ES-I3 (cell line): ENCODE results near the gene ACSF3.
A peak's percentile ranks its signal among the peaks of the same experiment; 100 is the strongest.

Experiments used
- H3K36me3 ChIP-seq: 2 replicates; pipeline ENCODE4 v1.6.1; 2013; ENCODE audit warnings: mild to moderate bottlenecking, low read length, control low read depth, moderate library complexity; ENCODE audit not compliant: insufficient read depth
- H3K4me1 ChIP-seq: 2 replicates; pipeline ENCODE4 v1.6.1; 2013; ENCODE audit warnings: mild to moderate bottlenecking, control low read depth, low read length; ENCODE audit not compliant: insufficient read depth
- H3K9ac ChIP-seq: 2 replicates; pipeline ENCODE4 v1.6.1; 2013; ENCODE audit warnings: low read depth, mild to moderate bottlenecking, low read length, moderate library complexity
- H3K9me3 ChIP-seq: 2 replicates; pipeline ENCODE4 v1.6.1; 2013; ENCODE audit warnings: mild to moderate bottlenecking, low read length, moderate library complexity; ENCODE audit not compliant: control insufficient read depth, insufficient read depth

Gene ACSF3

GRCh38 chr16:89093602-89094251 lies at the start of gene ACSF3:
Gene ACSF3, plus strand, starts transcription at chr16:89093852. Its CDS starts 6,830 bp downstream, at chr16:89100682.
- Histone ChIP-seq H3K4me1 (peaks cover 14% of the 10 kb centered on the region), H3K9me3 (no peaks in the 10 kb centered on the region), H3K36me3 (no peaks in the 10 kb centered on the region), H3K9ac (peak within 1 kb of the TSS; percentile 84)

- Histone ChIP-seq H3K9ac (no peak overlapping the region), H3K36me3 (no peaks in the 10 kb centered on the region), H3K4me1 (no peaks in the 10 kb centered on the region; the same call in 1 of the 2 replicates), H3K9me3 (no peaks in the 10 kb centered on the region)
Observed at GRCh38 chr16:89044418-89045180, 49.1 kb upstream of the ACSF3 start.

GRCh38 chr16:89045181-89045815 lies 48.4 kb upstream of the ACSF3 start:
- Histone ChIP-seq H3K9ac (no peak overlapping the region), H3K9me3 (no peaks in the 10 kb centered on the region), H3K4me1 (no peaks in the 10 kb centered on the region; the same call in 1 of the 2 replicates), H3K36me3 (no peaks in the 10 kb centered on the region)

DNA sequence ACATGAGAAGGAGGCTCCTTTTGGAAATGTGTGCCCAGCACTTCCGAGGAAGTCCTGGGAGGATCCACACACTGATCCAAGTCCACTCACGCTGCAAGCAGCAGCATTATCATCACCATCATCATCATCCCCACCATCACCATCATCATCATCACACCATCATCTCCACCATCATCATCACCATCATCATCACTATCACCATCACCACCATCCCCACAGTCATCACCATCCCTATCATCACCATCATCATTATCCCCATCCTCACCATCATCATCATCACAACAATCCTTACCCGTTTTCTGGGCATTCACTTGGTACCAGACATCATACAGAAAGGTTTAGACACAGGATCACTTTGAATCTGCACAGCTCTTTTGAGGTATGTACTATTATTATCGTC lies 47.8 kb upstream of the ACSF3 start:
- no peak overlapping the region for H3K9ac ChIP-seq
- H3K36me3 ChIP-seq, result no peaks in the 10 kb centered on the region
- H3K4me1 ChIP-seq, result no peaks in the 10 kb centered on the region; the same call in 1 of the 2 replicates
- no peaks in the 10 kb centered on the region for H3K9me3 ChIP-seq

- Histone ChIP-seq H3K36me3 (no peaks in the 10 kb centered on the region), H3K9me3 (no peaks in the 10 kb centered on the region), H3K4me1 (no peaks in the 10 kb centered on the region; the same call in 1 of the 2 replicates), H3K9ac (no peak overlapping the region)
Observed at GRCh38 chr16:89046491-89046890, 47.2 kb upstream of the ACSF3 start.

DNA sequence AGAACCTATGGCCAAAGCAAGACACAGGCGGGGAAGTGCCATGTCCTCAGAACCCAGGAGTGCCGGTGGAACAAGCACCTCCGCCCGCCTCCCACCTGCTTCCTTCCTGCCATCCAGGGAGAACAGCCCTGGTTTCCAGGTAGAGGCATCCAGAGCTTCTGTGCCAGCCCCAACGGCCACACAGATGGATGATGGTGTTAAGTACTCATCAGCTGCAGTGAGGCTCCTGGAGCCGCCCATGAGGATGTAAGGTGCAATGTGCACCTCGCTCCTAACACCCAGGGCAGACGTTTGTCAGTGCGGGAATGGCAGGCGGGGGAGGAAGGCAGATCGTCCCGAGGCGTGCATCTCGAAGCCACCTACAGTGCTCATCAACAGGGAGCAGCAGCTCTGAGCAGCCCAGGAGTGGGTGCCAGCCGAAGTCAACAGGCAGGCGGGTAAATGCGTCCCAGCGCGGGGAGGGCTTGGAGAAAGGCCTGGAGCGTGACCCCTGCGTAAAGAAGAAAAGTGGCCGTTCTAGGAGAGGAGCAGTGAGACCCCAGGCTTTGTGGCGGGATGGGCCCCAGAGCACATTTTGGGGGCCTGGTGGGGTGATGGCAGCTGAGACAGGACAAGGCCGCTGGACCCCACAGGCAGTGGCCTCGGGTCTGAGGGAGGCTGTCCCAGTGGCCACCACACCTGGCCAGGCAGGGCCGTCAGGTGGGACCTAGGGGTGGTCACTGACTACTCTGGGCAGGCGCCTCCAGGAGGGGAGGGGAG lies 46.1 kb upstream of the ACSF3 start:
- Histone ChIP-seq H3K9me3 (no peaks in the 10 kb centered on the region), H3K4me1 (no peaks in the 10 kb centered on the region; the same call in 1 of the 2 replicates), H3K36me3 (no peaks in the 10 kb centered on the region), H3K9ac (no peak overlapping the region)

DNA sequence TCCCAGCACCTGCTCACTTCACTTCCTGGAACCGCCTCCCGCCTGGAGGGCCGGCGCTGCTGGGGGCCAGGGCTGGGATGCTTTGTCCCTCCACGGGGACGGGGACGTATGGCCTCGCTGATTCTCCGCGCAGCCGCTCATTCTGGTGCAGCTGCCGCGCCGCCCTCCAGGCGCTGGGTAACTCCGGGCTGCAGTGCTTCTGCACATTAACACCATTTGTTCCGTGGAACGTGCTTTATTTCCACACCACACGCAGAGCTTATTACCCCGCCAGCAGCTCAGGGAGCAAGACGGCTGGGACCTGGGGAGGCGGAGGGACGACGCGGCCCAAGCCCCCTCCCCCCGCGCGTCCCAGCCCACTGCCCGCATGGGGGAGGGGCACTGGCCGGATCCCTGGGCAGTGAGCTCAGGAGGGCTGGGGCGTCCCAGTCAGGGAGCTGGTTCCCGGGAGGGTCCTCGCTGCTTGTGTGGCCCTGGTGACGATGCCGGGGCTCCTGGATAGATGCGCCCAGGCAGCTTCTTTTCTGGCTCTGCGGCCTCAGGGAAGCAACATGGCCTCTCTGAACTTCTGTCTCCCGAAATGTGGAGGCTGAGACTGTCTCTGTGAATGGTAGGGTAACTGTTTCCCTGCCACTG lies 45.4 kb upstream of the ACSF3 start:
- Histone ChIP-seq H3K9me3 (no peaks in the 10 kb centered on the region), H3K4me1 (no peaks in the 10 kb centered on the region; the same call in 1 of the 2 replicates), H3K9ac (no peak overlapping the region), H3K36me3 (no peaks in the 10 kb centered on the region)

GRCh38 chr16:89048871-89049422 lies 44.7 kb upstream of the ACSF3 start:
- Histone ChIP-seq H3K36me3 (no peaks in the 10 kb centered on the region), H3K4me1 (no peaks in the 10 kb centered on the region; the same call in 1 of the 2 replicates), H3K9me3 (no peaks in the 10 kb centered on the region), H3K9ac (no peak overlapping the region)

DNA sequence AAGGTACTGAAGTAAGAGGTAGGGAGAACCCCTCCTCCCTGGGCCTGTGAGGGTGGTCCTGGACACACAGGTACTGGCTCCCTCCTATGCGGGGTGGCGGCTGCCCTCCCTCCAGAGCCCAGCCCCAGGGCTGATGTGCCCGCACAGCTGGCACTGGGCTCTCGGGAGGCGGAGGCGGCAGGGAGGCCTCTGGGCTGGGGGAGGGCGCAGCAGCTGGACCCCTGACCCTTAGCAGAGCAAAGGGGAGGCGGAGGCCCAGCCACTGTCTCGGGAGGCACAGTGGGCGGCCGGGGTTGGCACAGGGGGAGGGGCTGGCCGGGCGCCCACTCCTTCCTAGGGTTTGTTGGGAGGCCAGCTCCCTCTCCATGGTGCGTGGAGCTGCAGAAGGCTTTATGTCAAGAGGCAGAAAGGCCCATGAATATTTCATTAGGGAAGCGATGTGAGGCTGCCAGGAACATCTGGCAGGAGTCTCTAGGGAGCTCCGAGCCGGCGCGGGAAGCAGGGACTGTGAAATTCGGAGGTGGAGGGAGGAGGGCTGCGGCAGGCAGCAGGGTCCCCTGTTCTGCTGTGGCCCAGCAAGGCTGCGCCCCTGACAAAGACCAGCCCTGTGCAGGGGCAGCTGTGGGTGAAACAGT lies 44.1 kb upstream of the ACSF3 start:
- no peak overlapping the region for H3K9ac ChIP-seq
- no peaks in the 10 kb centered on the region for H3K9me3 ChIP-seq
- no peaks in the 10 kb centered on the region for H3K36me3 ChIP-seq
- H3K4me1 ChIP-seq, result no peaks in the 10 kb centered on the region; the same call in 1 of the 2 replicates

- H3K36me3 ChIP-seq, result no peaks in the 10 kb centered on the region
- H3K9me3 ChIP-seq, result no peaks in the 10 kb centered on the region
- H3K4me1 ChIP-seq, result no peaks in the 10 kb centered on the region; the same call in 1 of the 2 replicates
- no peak overlapping the region for H3K9ac ChIP-seq
Observed at GRCh38 chr16:89050119-89050867, 43.4 kb upstream of the ACSF3 start.

DNA sequence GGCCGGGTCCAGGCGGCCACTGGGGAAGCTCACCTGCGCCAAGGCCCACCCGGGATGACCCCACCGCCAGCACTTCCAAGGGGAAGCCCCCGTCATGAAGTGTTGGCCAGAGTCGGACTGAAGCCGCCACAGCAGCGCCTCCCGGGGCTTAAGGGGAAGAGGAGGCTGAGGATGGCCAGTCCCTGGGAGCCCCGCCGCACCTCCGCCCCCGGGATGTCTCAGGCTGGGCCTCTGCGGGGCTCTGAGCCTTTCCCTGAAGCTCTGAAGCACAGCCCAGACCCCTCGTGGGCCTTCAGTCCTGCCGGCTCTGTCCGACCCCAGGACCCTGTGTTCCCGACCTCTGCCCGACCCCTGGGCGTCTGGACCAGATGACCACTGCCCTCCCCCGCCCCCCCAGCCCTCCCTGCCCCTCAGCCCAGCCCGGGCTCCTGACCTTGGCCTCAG lies 42.8 kb upstream of the ACSF3 start:
- no peaks in the 10 kb centered on the region for H3K9me3 ChIP-seq
- H3K4me1 ChIP-seq, result no peaks in the 10 kb centered on the region; the same call in 1 of the 2 replicates
- H3K9ac ChIP-seq, result no peak overlapping the region
- no peaks in the 10 kb centered on the region for H3K36me3 ChIP-seq

DNA sequence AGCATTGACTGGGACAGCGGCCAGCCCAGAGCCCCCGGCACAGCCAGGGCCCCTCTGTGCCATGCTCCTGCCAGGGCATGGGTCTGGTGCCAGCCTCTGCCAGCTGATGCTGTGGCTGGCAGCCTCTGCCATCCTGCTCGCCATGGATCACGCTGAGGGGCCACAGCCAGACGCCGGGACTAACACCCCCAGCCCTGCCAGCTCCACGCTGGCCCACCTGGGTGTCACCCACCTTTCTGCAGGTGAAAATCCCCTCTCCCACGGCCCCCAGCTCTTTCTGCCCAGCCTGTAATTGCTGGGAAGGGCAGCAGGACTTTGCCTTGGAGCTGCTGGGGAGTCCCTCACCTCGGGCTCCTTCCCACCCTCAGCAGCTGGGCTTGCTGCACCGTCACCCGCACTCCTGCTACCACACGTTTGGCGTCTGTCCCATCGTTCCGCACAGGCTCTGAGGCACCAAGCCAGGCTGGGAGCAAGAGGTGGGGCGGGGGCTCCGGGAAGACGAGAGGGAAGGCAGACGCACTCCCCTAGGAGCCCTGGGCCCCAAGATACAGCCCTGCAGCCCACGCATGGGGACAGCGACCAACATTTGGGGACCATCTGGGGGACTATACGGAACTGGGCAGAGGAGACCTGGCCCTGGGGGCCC lies 42.0 kb upstream of the ACSF3 start:
- H3K4me1 ChIP-seq, result no peaks in the 10 kb centered on the region; the same call in 1 of the 2 replicates
- no peaks in the 10 kb centered on the region for H3K36me3 ChIP-seq
- H3K9me3 ChIP-seq, result no peaks in the 10 kb centered on the region
- no peak overlapping the region for H3K9ac ChIP-seq
